ENCODE data around the gene NR6A1. TPM values are rescaled to one million over a fixed set of nuclear protein-coding genes. Genes with fewer than 3 reads are reported as not detected.
A peak's percentile ranks its signal among the peaks of the same experiment; 100 is the strongest.

The NR6A1 gene
- total RNA-seq, 1 donor: 1.2 TPM

DNA sequence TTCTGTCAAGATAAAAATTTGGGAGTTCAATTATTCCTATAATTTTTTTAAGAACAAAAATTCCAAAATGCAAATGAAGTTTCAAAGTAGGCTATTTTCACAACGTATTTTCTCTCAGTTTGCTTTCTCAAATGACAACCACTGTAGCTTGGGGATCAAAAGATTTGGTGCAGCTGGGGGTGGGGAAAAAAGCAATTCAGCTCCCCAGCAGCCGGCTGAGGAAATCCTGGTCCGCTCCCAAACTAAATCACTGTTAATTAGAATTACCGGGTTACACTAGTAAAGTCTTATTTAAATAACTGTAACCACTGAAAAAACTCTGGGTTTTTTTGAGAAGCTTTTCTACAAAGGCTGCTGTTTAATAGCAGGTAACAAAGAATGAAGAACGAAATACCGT, 5.7 kb downstream of the NR6A1 start:
- H3K4me3 ChIP-seq (ENCODE audit: low read depth, low read length): no peak overlapping the region
- TF ChIP-seq, protein P1, sequence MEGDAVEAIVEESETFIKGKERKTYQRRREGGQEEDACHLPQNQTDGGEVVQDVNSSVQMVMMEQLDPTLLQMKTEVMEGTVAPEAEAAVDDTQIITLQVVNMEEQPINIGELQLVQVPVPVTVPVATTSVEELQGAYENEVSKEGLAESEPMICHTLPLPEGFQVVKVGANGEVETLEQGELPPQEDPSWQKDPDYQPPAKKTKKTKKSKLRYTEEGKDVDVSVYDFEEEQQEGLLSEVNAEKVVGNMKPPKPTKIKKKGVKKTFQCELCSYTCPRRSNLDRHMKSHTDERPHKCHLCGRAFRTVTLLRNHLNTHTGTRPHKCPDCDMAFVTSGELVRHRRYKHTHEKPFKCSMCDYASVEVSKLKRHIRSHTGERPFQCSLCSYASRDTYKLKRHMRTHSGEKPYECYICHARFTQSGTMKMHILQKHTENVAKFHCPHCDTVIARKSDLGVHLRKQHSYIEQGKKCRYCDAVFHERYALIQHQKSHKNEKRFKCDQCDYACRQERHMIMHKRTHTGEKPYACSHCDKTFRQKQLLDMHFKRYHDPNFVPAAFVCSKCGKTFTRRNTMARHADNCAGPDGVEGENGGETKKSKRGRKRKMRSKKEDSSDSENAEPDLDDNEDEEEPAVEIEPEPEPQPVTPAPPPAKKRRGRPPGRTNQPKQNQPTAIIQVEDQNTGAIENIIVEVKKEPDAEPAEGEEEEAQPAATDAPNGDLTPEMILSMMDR (IDR thresholded peaks at IDR 0.05; ENCODE audit: insufficient read depth, low read length): no peak
- no peak for DNase-seq (ENCODE audit: low read depth)

DNA sequence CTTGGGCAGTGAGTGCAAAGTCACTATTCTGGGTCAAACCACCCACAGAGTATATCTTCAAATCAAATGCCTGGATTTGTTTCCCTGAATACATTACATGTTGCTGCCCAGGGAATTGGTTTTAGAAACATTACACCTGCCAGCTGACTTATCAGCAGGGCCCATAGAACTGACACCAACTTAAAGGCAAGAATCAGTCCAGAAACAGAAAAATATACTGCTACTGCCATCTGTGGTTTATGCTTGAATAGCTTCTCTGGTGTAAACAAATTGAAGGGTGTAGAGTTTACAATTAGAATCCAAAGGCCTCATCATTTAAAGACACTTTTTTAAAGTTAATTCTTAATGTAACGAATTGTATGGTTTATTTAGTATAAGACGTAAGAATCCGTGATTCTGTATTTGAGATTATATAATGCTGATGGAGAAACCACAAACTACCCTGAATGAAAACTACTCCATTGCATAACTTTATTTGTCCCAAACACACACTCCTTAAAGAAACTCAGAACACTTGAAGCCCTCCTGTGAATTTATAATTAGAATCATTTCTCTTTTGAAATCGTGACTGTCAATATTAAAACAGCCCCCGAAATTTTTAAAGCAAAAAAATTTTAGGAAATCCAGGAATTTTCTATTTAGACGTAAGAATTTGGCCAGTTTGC, 6.2 kb downstream of the NR6A1 start:
- TF ChIP-seq, protein P1 (IDR thresholded peaks at IDR 0.05; ENCODE audit: insufficient read depth, low read length): peak; percentile 30
- DNase-seq (ENCODE audit: low read depth): peak; percentile 39
- H3K4me3 ChIP-seq (ENCODE audit: low read depth, low read length): no peak overlapping the region

DNA sequence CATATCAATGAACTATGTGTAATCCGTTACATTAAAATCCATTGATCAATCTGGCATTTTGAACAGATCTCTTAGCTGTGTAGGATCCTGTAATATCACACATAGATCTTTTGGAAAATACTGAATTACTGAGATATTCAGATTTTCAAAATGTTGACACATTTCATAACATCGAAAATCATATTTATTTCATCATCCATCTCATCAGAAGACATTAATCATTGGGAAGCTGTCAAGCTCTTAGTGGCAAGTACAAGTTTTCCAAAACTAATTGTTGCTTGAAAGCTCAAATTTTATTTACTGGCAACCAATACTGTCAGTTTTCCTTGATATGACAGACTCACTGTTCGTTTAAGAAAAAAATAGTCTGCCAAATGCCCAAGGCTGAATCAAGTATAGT, 8.5 kb downstream of the NR6A1 start:
- no peak overlapping the region for H3K4me3 ChIP-seq (ENCODE audit: low read depth, low read length)
- DNase-seq (ENCODE audit: low read depth): no peak
- TF ChIP-seq, protein P1 (IDR thresholded peaks at IDR 0.05; ENCODE audit: insufficient read depth, low read length): no peak

DNA sequence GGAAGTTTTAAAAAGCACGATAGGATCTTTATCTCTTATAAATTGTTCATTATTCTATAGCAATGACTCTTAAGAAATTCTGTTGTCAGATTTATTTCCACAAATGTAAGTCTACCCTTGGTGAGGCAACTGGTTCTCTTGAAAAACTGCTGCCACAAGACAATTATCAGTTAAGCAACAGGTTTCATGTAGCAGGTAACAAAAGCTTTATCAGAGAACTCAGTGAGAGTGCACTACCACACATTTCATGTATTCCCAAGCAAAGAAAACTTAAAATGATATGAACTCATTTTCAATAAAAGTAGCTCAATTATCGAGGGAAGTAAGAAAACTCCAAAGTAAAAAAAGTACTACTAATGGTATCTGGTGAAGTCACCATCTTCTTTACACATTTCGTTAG, 9.4 kb downstream of the NR6A1 start:
- DNase-seq (ENCODE audit: low read depth): no peak
- no peak overlapping the region for H3K4me3 ChIP-seq (ENCODE audit: low read depth, low read length)
- TF ChIP-seq, protein P1 (IDR thresholded peaks at IDR 0.05; ENCODE audit: insufficient read depth, low read length): no peak

DNA sequence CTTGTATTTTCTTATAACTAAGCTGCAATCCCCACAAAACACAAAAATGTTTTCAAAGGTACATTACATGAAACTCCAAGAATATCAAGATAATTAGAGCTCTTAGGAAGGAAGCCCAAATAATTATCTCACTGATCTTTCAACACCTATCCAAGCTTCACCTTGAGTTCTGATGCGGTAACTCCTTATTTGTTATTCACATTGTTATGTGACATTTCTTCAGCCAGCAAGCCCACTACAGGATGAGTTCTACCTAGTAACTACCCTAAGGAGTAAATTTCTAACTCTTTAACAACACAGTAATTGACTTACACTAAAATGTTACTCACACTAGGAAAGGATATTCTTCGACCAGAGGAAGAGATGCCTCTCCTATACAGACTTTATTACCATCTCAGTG, 9.9 kb downstream of the NR6A1 start:
- no peak overlapping the region for H3K4me3 ChIP-seq (ENCODE audit: low read depth, low read length)
- TF ChIP-seq, protein P1 (IDR thresholded peaks at IDR 0.05; ENCODE audit: insufficient read depth, low read length): no peak
- DNase-seq (ENCODE audit: low read depth): no peak

DNA sequence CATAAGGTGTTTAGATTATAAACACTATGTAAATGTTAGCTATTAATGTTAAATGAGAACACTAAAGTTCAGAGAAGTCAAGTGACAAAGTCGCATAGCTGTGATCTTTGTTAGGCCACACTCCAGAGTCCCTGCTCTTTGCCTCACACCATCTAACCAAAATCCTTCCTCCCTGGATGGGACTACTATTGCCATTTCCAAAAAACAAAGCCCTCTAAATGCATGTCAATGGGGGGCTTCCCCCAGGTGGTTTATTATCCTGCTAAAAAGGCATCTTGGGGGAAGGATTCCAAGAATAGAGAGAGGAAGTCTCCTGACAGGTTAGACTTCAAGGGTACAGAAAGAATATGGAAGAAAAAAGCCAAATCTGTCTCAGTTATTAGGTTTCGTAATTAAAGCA, 10.4 kb downstream of the NR6A1 start:
- H3K4me3 ChIP-seq (ENCODE audit: low read depth, low read length): no peak overlapping the region
- TF ChIP-seq, protein P1 (IDR thresholded peaks at IDR 0.05; ENCODE audit: insufficient read depth, low read length): no peak
- no peak for DNase-seq (ENCODE audit: low read depth)

DNA sequence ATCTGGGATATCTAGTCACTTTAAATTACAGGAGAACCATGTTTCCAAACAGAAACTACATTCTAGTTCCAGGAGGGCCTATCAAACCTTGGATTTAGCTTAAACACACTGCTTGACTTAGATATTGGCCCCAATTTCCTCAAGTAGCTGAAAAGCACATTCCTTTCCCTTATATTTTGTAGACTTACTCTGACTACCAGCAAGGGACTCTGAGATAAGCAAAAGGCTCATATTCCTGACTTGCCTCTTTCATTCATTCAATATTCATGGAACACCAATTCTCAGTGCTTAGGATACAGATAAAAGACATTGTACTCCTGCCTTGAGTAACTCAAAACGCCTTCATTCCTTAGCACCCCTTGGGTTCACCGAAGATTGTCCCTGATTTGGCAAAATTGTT, 11.8 kb downstream of the NR6A1 start:
- H3K4me3 ChIP-seq (ENCODE audit: low read depth, low read length): no peak overlapping the region
- TF ChIP-seq, protein P1 (IDR thresholded peaks at IDR 0.05; ENCODE audit: insufficient read depth, low read length): no peak
- no peak for DNase-seq (ENCODE audit: low read depth)

Data from fibroblast of the aortic adventitia (primary cell).